ENCODE measurements around the gene PRKCZ.

DNA sequence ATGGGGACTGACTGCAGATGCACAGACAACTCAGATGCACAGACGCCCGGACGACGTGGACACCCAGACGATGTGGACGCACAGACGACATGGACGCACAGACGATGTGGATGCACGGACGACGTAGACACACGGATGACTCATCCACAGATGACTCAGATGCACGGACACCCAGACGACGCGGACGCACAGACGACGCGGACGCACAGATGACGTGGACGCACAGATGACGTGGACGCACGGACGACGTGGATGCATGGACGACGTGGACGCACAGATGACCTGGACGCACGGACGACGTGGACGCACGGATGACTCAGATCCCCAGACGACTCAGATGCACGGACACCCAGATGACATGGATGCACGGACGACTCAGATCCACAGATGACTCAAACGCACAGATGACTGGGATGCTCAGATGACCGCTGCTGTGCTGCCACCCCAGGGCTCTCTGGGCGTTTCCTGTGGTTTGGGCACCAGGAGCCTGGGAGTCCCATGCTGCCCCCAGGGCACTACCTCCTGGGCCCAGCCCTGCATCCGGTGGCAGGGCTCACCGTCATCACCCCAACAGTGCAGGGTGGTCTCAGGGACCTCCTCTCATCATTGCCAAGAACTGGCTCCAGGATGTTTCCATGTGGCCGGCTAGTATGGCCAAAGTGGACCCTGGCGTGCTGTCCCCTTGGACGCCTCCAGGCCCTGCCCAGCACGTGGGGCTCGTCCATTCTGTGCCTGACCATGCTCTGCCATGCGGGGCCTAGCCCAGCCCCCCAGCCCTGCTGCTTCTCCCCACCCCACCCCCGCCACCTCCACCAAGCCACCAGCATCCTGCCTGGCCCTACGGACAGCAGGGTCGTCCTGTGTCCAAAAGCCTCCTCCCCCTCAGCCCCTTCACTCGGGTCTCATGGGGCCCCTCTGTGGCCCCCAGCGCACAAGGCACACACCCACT is 130.4 kb downstream of the PRKCZ start:
- TF ChIP-seq, protein P1, sequence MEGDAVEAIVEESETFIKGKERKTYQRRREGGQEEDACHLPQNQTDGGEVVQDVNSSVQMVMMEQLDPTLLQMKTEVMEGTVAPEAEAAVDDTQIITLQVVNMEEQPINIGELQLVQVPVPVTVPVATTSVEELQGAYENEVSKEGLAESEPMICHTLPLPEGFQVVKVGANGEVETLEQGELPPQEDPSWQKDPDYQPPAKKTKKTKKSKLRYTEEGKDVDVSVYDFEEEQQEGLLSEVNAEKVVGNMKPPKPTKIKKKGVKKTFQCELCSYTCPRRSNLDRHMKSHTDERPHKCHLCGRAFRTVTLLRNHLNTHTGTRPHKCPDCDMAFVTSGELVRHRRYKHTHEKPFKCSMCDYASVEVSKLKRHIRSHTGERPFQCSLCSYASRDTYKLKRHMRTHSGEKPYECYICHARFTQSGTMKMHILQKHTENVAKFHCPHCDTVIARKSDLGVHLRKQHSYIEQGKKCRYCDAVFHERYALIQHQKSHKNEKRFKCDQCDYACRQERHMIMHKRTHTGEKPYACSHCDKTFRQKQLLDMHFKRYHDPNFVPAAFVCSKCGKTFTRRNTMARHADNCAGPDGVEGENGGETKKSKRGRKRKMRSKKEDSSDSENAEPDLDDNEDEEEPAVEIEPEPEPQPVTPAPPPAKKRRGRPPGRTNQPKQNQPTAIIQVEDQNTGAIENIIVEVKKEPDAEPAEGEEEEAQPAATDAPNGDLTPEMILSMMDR (conservative IDR thresholded peaks at IDR 0.05), result no peak
- no peak for TF ChIP-seq EZH2 (IDR thresholded peaks at IDR 0.05; ENCODE audit: low read depth)

Data from PC-9 (cell line).